HEK293T (cell line): ENCODE data around the gene GASK1B.
A peak's percentile ranks its signal among the peaks of the same experiment; 100 is the strongest.

ENCODE experiments used
- CTCF ChIA-PET: fragments of 350-600 bp; formaldehyde crosslinking; extraction: SDS; loops from one replicate; lab custom pipeline; 2021; ENCODE audit warnings: antibody characterized with exemption, inconsistent platforms; lab: Yijun Ruan, JAX
- POLR2A ChIA-PET: fragments of 350-600 bp; formaldehyde crosslinking; extraction: SDS; loops from one replicate; lab custom pipeline; 2020; ENCODE audit warnings: antibody characterized with exemption, inconsistent platforms; lab: Yijun Ruan, JAX
- DNase-seq: peaks from one replicate; pipeline ENCODE4 v3.0.0; 2012; ENCODE audit warnings: mixed read lengths; ENCODE audit errors: extremely low spot score
- ARNT ChIP-seq: fragments of 450-650 bp; IDR thresholded peaks from 2 replicates; pipeline ENCODE4 v1.6.1; 2017; ENCODE audit warnings: mild to moderate bottlenecking
- BHLHE40 ChIP-seq: fragments of 450-650 bp; IDR thresholded peaks from 2 replicates; pipeline ENCODE4 v1.6.1; 2016; ENCODE audit warnings: mild to moderate bottlenecking, moderate library complexity, borderline replicate concordance
- CTBP1 ChIP-seq: fragments of 450-650 bp; IDR thresholded peaks from 2 replicates; pipeline ENCODE4 v1.6.1; 2016; ENCODE audit warnings: borderline replicate concordance
- ELF4 ChIP-seq: fragments of 450-650 bp; IDR thresholded peaks from 2 replicates; pipeline ENCODE4 v1.6.1; 2017; ENCODE audit warnings: antibody characterized with exemption
- FOXA1 ChIP-seq: fragments of 450-650 bp; IDR thresholded peaks from 2 replicates; pipeline ENCODE4 v1.6.1; 2016; ENCODE audit warnings: mild to moderate bottlenecking
- FOXK2 ChIP-seq: fragments of 450-650 bp; IDR thresholded peaks from 2 replicates; pipeline ENCODE4 v1.6.1; 2016; ENCODE audit warnings: mild to moderate bottlenecking
- FOXM1 ChIP-seq: fragments of 450-650 bp; IDR thresholded peaks from 2 replicates; pipeline ENCODE4 v1.6.1; 2017; ENCODE audit warnings: mild to moderate bottlenecking, borderline replicate concordance
- HDGF ChIP-seq: fragments of 450-650 bp; IDR thresholded peaks from 2 replicates; pipeline ENCODE4 v1.6.1; 2017; ENCODE audit warnings: antibody characterized with exemption, borderline replicate concordance
- L3MBTL2 ChIP-seq: fragments of 450-650 bp; conservative IDR thresholded peaks from 2 replicates; pipeline ENCODE4 v1.6.1; 2016; ENCODE audit warnings: mild to moderate bottlenecking
- LEF1 ChIP-seq: fragments of 450-650 bp; IDR thresholded peaks from 2 replicates; pipeline ENCODE4 v1.6.1; 2017; ENCODE audit warnings: mild to moderate bottlenecking, borderline replicate concordance
- NFRKB ChIP-seq: fragments of 450-650 bp; IDR thresholded peaks from 2 replicates; pipeline ENCODE4 v1.6.1; 2016; ENCODE audit warnings: mild to moderate bottlenecking, moderate library complexity
- SP1 ChIP-seq: fragments of 450-650 bp; IDR thresholded peaks from 2 replicates; pipeline ENCODE4 v1.6.1; 2017
- SUZ12 ChIP-seq: fragments of 450-650 bp; IDR thresholded peaks from 2 replicates; pipeline ENCODE4 v1.6.1; 2016; ENCODE audit warnings: mild to moderate bottlenecking
- TARDBP ChIP-seq: fragments of 450-650 bp; IDR thresholded peaks from 2 replicates; pipeline ENCODE4 v1.6.1; 2016
- ZNF384 ChIP-seq: fragments of 450-650 bp; IDR thresholded peaks from 2 replicates; pipeline ENCODE4 v1.6.1; 2016
- TF ChIP-seq, protein P1 (sequence below): fragments of 450-650 bp; IDR thresholded peaks from 2 replicates; pipeline ENCODE4 v1.6.1; 2016

GASK1B gene

DNA sequence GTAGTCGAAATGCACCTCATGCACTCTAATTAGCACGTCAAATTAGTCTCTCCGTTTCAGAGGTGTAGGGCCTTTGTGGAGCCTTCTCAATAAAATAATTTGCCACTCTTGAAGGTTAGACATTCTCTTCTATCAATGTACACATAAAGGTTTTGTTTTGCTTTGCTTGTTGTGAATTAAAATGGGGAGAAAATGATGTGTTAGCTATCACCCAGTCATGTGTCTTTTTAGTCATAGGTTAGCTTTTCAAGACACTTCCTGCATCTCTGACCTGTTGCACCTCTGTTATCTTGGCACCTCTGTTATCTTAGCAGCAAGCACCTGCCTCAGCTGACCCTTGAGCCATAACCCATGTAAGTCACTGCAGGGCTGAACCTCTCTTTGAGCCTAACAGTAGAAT, 38.4 kb upstream of the GASK1B start:
- ChIA-PET POLR2A (interaction anchor here (1.1 to 1.6 kb wide), 2 partner anchors 8 to 9 kb away, joined by 3 to 5 read pairs; no protein-coding TSS in a partner anchor), CTCF (no interaction called here)
- DNase-seq: no peak
- no peak for TF ChIP-seq ZNF384
- TF ChIP-seq ARNT: no peak
- TF ChIP-seq FOXM1: no peak
- TF ChIP-seq, protein P1, sequence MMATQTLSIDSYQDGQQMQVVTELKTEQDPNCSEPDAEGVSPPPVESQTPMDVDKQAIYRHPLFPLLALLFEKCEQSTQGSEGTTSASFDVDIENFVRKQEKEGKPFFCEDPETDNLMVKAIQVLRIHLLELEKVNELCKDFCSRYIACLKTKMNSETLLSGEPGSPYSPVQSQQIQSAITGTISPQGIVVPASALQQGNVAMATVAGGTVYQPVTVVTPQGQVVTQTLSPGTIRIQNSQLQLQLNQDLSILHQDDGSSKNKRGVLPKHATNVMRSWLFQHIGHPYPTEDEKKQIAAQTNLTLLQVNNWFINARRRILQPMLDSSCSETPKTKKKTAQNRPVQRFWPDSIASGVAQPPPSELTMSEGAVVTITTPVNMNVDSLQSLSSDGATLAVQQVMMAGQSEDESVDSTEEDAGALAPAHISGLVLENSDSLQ: no peak
- TF ChIP-seq ELF4: no peak
- no peak for TF ChIP-seq L3MBTL2
- no peak for TF ChIP-seq CTBP1
- TF ChIP-seq NFRKB: no peak
- TF ChIP-seq SP1: no peak
- TF ChIP-seq HDGF: no peak
- TF ChIP-seq SUZ12: no peak
- TF ChIP-seq FOXA1: no peak
- TF ChIP-seq FOXK2: no peak
- TF ChIP-seq BHLHE40: no peak
- no peak for TF ChIP-seq TARDBP
- no peak for TF ChIP-seq LEF1

DNA sequence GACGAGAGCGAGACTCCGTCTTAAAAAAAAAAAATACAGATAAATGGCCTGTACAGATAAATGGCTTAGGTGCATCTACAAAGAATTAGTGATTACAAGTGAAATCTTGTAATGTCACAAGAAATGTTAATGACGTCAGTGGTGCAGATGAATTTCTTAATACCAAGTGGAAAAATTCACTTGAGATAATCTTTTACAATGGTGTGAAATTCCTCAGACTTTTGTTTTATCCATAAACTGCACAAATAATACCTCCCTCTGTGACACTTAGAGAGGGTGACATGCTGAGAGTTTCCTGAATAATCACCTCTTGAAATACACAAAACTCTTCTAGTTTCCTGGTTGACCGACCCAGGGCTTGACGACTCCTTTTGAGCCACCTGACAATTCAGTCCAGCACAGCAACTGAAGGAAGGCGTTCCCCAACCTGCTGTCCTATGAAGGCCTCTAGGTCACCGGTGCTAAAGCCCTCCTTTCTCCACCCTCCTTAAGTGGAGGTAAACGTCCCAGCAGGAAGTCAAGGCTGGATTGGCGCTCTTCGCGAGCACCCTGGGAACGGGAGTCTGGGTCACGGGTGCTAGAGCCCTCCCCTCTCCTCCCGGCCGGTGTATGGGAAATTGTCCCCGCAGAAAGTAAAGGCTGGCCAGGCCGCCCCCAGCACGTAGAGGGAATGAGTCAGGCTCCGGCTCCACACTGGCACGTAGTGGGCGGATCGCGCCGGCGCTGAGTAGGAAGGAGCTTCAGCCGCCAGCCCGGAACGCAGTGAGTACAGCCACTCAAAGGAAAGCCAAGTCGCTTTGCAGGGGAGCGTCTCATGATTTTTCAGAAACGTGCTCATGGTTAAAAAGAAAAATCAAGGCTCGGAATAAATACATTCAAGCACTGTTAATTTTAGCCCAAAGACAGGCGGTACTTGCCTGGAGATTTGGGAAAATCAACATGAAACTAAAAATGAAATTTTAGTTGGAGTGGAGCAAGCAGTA, 37.3 kb upstream of the GASK1B start, which contains the start of gene TMEM144:
TMEM144 (plus strand) TSS at position 662 of the 983 bp plus-strand sequence. CDS start 2,182 bp downstream, outside the sequence.
- no peak for TF ChIP-seq ELF4
- TF ChIP-seq FOXA1: no peak
- no peak for TF ChIP-seq NFRKB
- no peak for TF ChIP-seq CTBP1
- TF ChIP-seq BHLHE40: no peak
- TF ChIP-seq FOXK2: no peak
- no peak; the same call in 1 of the 2 replicates for TF ChIP-seq L3MBTL2
- no peak for TF ChIP-seq ZNF384
- ChIA-PET POLR2A (interaction anchor here (0.6 to 1.6 kb wide), 9 partner anchors 8 to 460 kb away, joined by 3 to 7 read pairs (median 5); no protein-coding TSS in a partner anchor), CTCF (interaction anchor here (0.6 to 1.0 kb wide), 2 partner anchors 16 to 92 kb away, joined by 3 read pairs; no protein-coding TSS in a partner anchor)
- peak; percentile 77 for DNase-seq

DNA sequence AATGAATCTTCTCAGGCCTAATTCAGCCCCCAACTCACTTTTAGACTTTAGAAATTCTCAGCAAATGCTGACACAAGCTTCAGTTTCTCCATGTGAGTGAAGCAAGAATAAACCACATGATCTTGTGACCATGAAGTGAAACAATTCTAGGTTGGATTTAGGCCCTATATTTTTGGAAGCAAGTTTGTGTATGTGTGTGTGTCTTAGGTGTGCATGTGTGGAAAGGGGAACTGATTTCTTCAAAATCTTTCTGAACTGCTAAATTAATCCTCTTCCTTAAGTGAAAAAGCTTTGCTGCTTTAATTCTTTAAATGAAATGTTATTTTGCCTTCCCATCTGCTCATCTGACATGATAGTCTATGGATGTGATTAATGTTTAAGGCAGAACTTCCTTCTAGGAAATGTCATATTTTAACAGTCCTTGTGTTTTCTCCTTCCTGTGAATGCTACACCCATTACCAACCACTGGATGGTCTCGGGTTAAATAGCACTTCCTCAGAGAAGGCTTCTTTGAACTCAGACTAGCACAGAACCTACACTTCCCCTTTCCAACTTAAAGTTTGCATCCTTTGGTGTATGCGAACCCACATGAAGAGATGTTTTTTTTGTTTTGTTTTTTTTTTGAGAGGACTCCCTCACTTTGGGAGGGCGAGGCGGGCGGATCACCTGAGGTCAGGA, 36.3 kb upstream of the GASK1B start:
- no peak for DNase-seq
- ChIA-PET CTCF (no interaction called here), POLR2A (no interaction called here)
- no peak for TF ChIP-seq SUZ12

DNA sequence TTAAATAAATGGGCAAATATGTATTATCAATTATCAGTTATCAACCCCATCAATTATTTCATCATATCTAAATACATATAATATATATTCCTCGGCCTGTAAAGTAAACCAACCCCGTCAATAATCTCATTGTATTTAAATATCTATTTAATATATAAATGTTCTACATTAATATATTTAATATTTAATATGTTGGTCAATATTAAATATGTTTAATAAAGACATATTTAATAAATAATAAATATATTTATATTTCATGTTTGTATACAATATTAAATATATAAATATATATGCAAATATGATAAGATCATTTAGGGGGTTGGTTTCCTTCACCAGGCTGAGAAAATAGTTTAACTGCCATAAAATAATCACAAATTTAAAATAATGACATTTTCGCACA, 31.1 kb upstream of the GASK1B start:
- ChIA-PET POLR2A (no interaction called here), CTCF (interaction anchor here (0.6 kb wide), 1 partner anchor 693 kb away, joined by 3 read pairs; no protein-coding TSS in a partner anchor)
- no peak for DNase-seq
- no peak for TF ChIP-seq SP1
- TF ChIP-seq L3MBTL2: no peak
- TF ChIP-seq FOXM1: no peak
- TF ChIP-seq TARDBP: no peak
- TF ChIP-seq, protein P1: no peak
- no peak for TF ChIP-seq LEF1
- TF ChIP-seq SUZ12: no peak
- TF ChIP-seq ELF4: no peak
- no peak for TF ChIP-seq NFRKB
- TF ChIP-seq BHLHE40: no peak
- no peak for TF ChIP-seq FOXK2

DNA sequence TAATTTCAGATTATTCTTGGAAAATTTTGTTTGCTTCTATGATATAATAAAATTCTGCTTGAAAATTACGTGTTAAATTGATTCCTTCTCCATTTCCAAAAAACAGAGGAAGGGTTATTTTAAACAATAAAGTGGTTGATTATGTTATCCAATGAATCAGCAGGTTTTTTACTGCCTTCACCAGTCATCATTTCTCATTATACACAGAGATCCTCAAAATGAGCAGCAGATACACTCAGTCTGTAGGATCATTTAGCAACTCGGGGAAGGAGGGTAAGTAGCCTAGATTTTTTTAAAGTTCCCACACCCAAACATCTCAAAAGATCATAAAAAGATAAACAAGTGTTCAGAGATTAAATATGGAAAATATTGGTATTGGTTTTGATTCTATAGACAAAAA, 30.6 kb upstream of the GASK1B start:
- TF ChIP-seq NFRKB (no peak), ELF4 (no peak), L3MBTL2 (no peak), CTBP1 (no peak), SP1 (no peak), BHLHE40 (no peak), SUZ12 (no peak), TARDBP (no peak), FOXK2 (no peak), ZNF384 (no peak), ARNT (no peak), FOXA1 (no peak), LEF1 (no peak), FOXM1 (no peak), HDGF (no peak)
- TF ChIP-seq, protein P1: no peak
- ChIA-PET POLR2A (no interaction called here), CTCF (no interaction called here)
- no peak for DNase-seq
